ENCODE data around the gene PROCA1.
"Not testable (repeated sequence)": the region's sequence is repeated elsewhere in the genome, so short reads cannot be mapped to it uniquely, and the experiment has no call there.

The PROCA1 gene

GRCh38 chr17:28726226-28726626 lies 14.5 kb upstream of the PROCA1 start, which contains the start of gene TLCD1:
TSS of gene TLCD1 (minus strand) at chr17:28726233. CDS start at chr17:28726097, 136 bp downstream.
- in situ Hi-C loops (cut with HindIII; ENCODE audit: low pct_ligation_motif_present, low sequenced_read_pairs) = no loop called here
- DNase-seq = peak; percentile 53
- H3K27me3 ChIP-seq (replicated peaks) = no peaks in the 10 kb centered on the region
- no peak for TF ChIP-seq CTCF (IDR thresholded peaks at IDR 0.05; ENCODE audit: low read depth, low read length, missing control alignments)
- peak within 1 kb of the TSS; percentile 70 for H3K4me3 ChIP-seq (ENCODE audit: low read depth, low read length)
- H3K36me3 ChIP-seq (replicated peaks) = peaks cover 37% of the 10 kb centered on the region
- peak within 1 kb of the TSS; percentile 54 for H3K27ac ChIP-seq

GRCh38 chr17:28725660-28726225 lies 14.1 kb upstream of the PROCA1 start:
- H3K36me3 ChIP-seq (replicated peaks) = peaks cover 41% of the 10 kb centered on the region
- H3K4me3 ChIP-seq (ENCODE audit: low read depth, low read length) = peak overlapping the region; percentile 70
- TF ChIP-seq CTCF (IDR thresholded peaks at IDR 0.05; ENCODE audit: low read depth, low read length, missing control alignments) = no peak
- H3K27me3 ChIP-seq (replicated peaks) = no peaks in the 10 kb centered on the region
- in situ Hi-C loops (cut with HindIII; ENCODE audit: low pct_ligation_motif_present, low sequenced_read_pairs) = no loop called here
- DNase-seq = peak; percentile 42
- H3K27ac ChIP-seq = peak overlapping the region; percentile 50

GRCh38 chr17:28725166-28725659 lies 13.5 kb upstream of the PROCA1 start:
- H3K4me3 ChIP-seq (ENCODE audit: low read depth, low read length) = peak overlapping the region; percentile 70
- DNase-seq = peak; percentile 47
- in situ Hi-C loops (cut with HindIII; ENCODE audit: low pct_ligation_motif_present, low sequenced_read_pairs) = no loop called here
- no peaks in the 10 kb centered on the region for H3K27me3 ChIP-seq (replicated peaks)
- peak overlapping the region; percentile 50 for H3K27ac ChIP-seq
- TF ChIP-seq CTCF (IDR thresholded peaks at IDR 0.05; ENCODE audit: low read depth, low read length, missing control alignments) = peak; percentile 19
- H3K36me3 ChIP-seq (replicated peaks) = peaks cover 43% of the 10 kb centered on the region

GRCh38 chr17:28724500-28725165 lies 12.9 kb upstream of the PROCA1 start:
- peak overlapping the region; percentile 70 for H3K4me3 ChIP-seq (ENCODE audit: low read depth, low read length)
- peak overlapping the region; percentile 50 for H3K27ac ChIP-seq
- in situ Hi-C loops (cut with HindIII; ENCODE audit: low pct_ligation_motif_present, low sequenced_read_pairs) = no loop called here
- no peak for TF ChIP-seq CTCF (IDR thresholded peaks at IDR 0.05; ENCODE audit: low read depth, low read length, missing control alignments)
- H3K27me3 ChIP-seq (replicated peaks) = no peaks in the 10 kb centered on the region
- peaks cover 43% of the 10 kb centered on the region for H3K36me3 ChIP-seq (replicated peaks)
- no peak for DNase-seq

GRCh38 chr17:28723836-28724499 lies 12.3 kb upstream of the PROCA1 start:
- in situ Hi-C loops (cut with HindIII; ENCODE audit: low pct_ligation_motif_present, low sequenced_read_pairs); H3K4me3 ChIP-seq (ENCODE audit: low read depth, low read length); H3K27me3 ChIP-seq (replicated peaks); DNase-seq; H3K27ac ChIP-seq: not testable (repeated sequence)
- H3K36me3 ChIP-seq (replicated peaks) = peaks cover 43% of the 10 kb centered on the region

- no peaks in the 10 kb centered on the region for H3K27me3 ChIP-seq (replicated peaks)
- no peak overlapping the region for H3K27ac ChIP-seq
- in situ Hi-C loops (cut with HindIII; ENCODE audit: low pct_ligation_motif_present, low sequenced_read_pairs) = no loop called here
- H3K4me3 ChIP-seq (ENCODE audit: low read depth, low read length) = no peak overlapping the region
- no peak for TF ChIP-seq CTCF (IDR thresholded peaks at IDR 0.05; ENCODE audit: low read depth, low read length, missing control alignments)
- H3K36me3 ChIP-seq (replicated peaks) = peaks cover 43% of the 10 kb centered on the region
- DNase-seq = no peak
Measured at GRCh38 chr17:28723159-28723835, 11.6 kb upstream of the PROCA1 start.
